T-helper 2 cell treated with Interferon-gamma antibody and Interleukin-4, amounts not matched to agents 5 μg/mL and 100 μg/mL, for 36 hours (primary cell): Measurements from ENCODE around the gene PHF2.

ENCODE experiments used
- DNase-seq: peaks from one replicate; pipeline ENCODE4 v3.0.0; 2021; ENCODE audit warnings: low spot score
- H3K27ac Mint-ChIP-seq: one replicate; pipeline ENCODE4 v1.8.0; 2021; ENCODE audit warnings: mild to moderate bottlenecking, mixed read lengths
- H3K27me3 Mint-ChIP-seq: one replicate; pipeline ENCODE4 v1.8.0; 2021; ENCODE audit warnings: low read depth, mixed read lengths
- H3K36me3 Mint-ChIP-seq: one replicate; pipeline ENCODE4 v1.8.0; 2021; ENCODE audit warnings: low read depth, mixed read lengths
- H3K4me1 Mint-ChIP-seq: one replicate; pipeline ENCODE4 v1.8.0; 2021; ENCODE audit warnings: low read depth, mixed read lengths
- H3K4me3 Mint-ChIP-seq: one replicate; pipeline ENCODE4 v1.8.0; 2022; ENCODE audit warnings: mild to moderate bottlenecking, moderate library complexity, mixed read lengths
- H3K9me3 Mint-ChIP-seq: one replicate; pipeline ENCODE4 v1.8.0; 2021; ENCODE audit warnings: mixed read lengths

Gene PHF2

GRCh38 chr9:93624977-93625376 is 48.6 kb downstream of the PHF2 start:
- no peak for DNase-seq
- H3K4me3 Mint-ChIP-seq: no peak overlapping the region
- no peaks in the 10 kb centered on the region for H3K27me3 Mint-ChIP-seq
- H3K27ac Mint-ChIP-seq: no peak overlapping the region
- peaks cover 18% of the 10 kb centered on the region for H3K9me3 Mint-ChIP-seq
- peaks cover 3% of the 10 kb centered on the region for H3K36me3 Mint-ChIP-seq
- peaks cover 4% of the 10 kb centered on the region for H3K4me1 Mint-ChIP-seq

- Mint-ChIP-seq H3K27ac (no peak overlapping the region), H3K4me1 (no peaks in the 10 kb centered on the region), H3K27me3 (no peaks in the 10 kb centered on the region), H3K36me3 (peaks cover 3% of the 10 kb centered on the region), H3K4me3 (no peak overlapping the region), H3K9me3 (peaks cover 18% of the 10 kb centered on the region)
- no peak for DNase-seq
These were observed 53.5 kb downstream of the PHF2 start for GRCh38 chr9:93629920-93630319.

- Mint-ChIP-seq H3K9me3 (peaks cover 18% of the 10 kb centered on the region), H3K36me3 (peaks cover 9% of the 10 kb centered on the region), H3K4me3 (no peak overlapping the region), H3K27ac (no peak overlapping the region), H3K4me1 (no peaks in the 10 kb centered on the region), H3K27me3 (no peaks in the 10 kb centered on the region)
- no peak for DNase-seq
These were observed 54.5 kb downstream of the PHF2 start for GRCh38 chr9:93630806-93631411.

GRCh38 chr9:93633492-93634221 is 57.3 kb downstream of the PHF2 start:
- H3K4me3 Mint-ChIP-seq: no peak overlapping the region
- H3K9me3 Mint-ChIP-seq: peaks cover 16% of the 10 kb centered on the region
- H3K36me3 Mint-ChIP-seq: peaks cover 30% of the 10 kb centered on the region
- H3K4me1 Mint-ChIP-seq: no peaks in the 10 kb centered on the region
- H3K27me3 Mint-ChIP-seq: no peaks in the 10 kb centered on the region
- DNase-seq: no peak
- H3K27ac Mint-ChIP-seq: no peak overlapping the region

- H3K36me3 Mint-ChIP-seq: peaks cover 34% of the 10 kb centered on the region
- H3K4me3 Mint-ChIP-seq: no peak overlapping the region
- H3K27me3 Mint-ChIP-seq: no peaks in the 10 kb centered on the region
- no peak overlapping the region for H3K27ac Mint-ChIP-seq
- no peak for DNase-seq
- peaks cover 16% of the 10 kb centered on the region for H3K9me3 Mint-ChIP-seq
- no peaks in the 10 kb centered on the region for H3K4me1 Mint-ChIP-seq
These were observed 58.2 kb downstream of the PHF2 start for GRCh38 chr9:93634311-93635185.

- Mint-ChIP-seq H3K4me1 (no peaks in the 10 kb centered on the region), H3K9me3 (peaks cover 16% of the 10 kb centered on the region), H3K36me3 (peaks cover 39% of the 10 kb centered on the region), H3K27ac (no peak overlapping the region), H3K4me3 (no peak overlapping the region), H3K27me3 (no peaks in the 10 kb centered on the region)
- DNase-seq: no peak
These were observed 59.1 kb downstream of the PHF2 start for GRCh38 chr9:93635186-93636107.

GRCh38 chr9:93636172-93636661 is 59.8 kb downstream of the PHF2 start:
- no peak overlapping the region for H3K4me3 Mint-ChIP-seq
- no peak overlapping the region for H3K27ac Mint-ChIP-seq
- peaks cover 16% of the 10 kb centered on the region for H3K9me3 Mint-ChIP-seq
- peaks cover 43% of the 10 kb centered on the region for H3K36me3 Mint-ChIP-seq
- no peaks in the 10 kb centered on the region for H3K27me3 Mint-ChIP-seq
- H3K4me1 Mint-ChIP-seq: no peaks in the 10 kb centered on the region
- DNase-seq: no peak

GRCh38 chr9:93636667-93637066 is 60.3 kb downstream of the PHF2 start:
- peaks cover 44% of the 10 kb centered on the region for H3K36me3 Mint-ChIP-seq
- DNase-seq: no peak
- no peaks in the 10 kb centered on the region for H3K27me3 Mint-ChIP-seq
- no peak overlapping the region for H3K27ac Mint-ChIP-seq
- H3K4me1 Mint-ChIP-seq: no peaks in the 10 kb centered on the region
- peaks cover 16% of the 10 kb centered on the region for H3K9me3 Mint-ChIP-seq
- H3K4me3 Mint-ChIP-seq: no peak overlapping the region

GRCh38 chr9:93637886-93638285 is 61.5 kb downstream of the PHF2 start:
- peaks cover 51% of the 10 kb centered on the region for H3K36me3 Mint-ChIP-seq
- H3K27ac Mint-ChIP-seq: no peak overlapping the region
- H3K4me1 Mint-ChIP-seq: no peaks in the 10 kb centered on the region
- H3K9me3 Mint-ChIP-seq: peaks cover 16% of the 10 kb centered on the region
- H3K27me3 Mint-ChIP-seq: no peaks in the 10 kb centered on the region
- DNase-seq: no peak
- no peak overlapping the region for H3K4me3 Mint-ChIP-seq

- no peak for DNase-seq
- no peaks in the 10 kb centered on the region for H3K27me3 Mint-ChIP-seq
- H3K36me3 Mint-ChIP-seq: peaks cover 57% of the 10 kb centered on the region
- no peak overlapping the region for H3K4me3 Mint-ChIP-seq
- no peaks in the 10 kb centered on the region for H3K4me1 Mint-ChIP-seq
- no peak overlapping the region for H3K27ac Mint-ChIP-seq
- peaks cover 16% of the 10 kb centered on the region for H3K9me3 Mint-ChIP-seq
These were observed 63.6 kb downstream of the PHF2 start for GRCh38 chr9:93640027-93640426.

- no peaks in the 10 kb centered on the region for H3K4me1 Mint-ChIP-seq
- H3K4me3 Mint-ChIP-seq: no peak overlapping the region
- no peak for DNase-seq
- H3K9me3 Mint-ChIP-seq: peaks cover 6% of the 10 kb centered on the region
- H3K27me3 Mint-ChIP-seq: no peaks in the 10 kb centered on the region
- no peak overlapping the region for H3K27ac Mint-ChIP-seq
- H3K36me3 Mint-ChIP-seq: peaks cover 36% of the 10 kb centered on the region
These were observed 66.6 kb downstream of the PHF2 start for GRCh38 chr9:93642961-93643360.

GRCh38 chr9:93644397-93645088 is 68.2 kb downstream of the PHF2 start:
- Mint-ChIP-seq H3K4me3 (no peak overlapping the region), H3K4me1 (no peaks in the 10 kb centered on the region), H3K27ac (no peak overlapping the region), H3K36me3 (peaks cover 27% of the 10 kb centered on the region), H3K27me3 (no peaks in the 10 kb centered on the region), H3K9me3 (no peaks in the 10 kb centered on the region)
- no peak for DNase-seq
